HK-2 (cell line): ENCODE results near the gene ITPR1.
"Not testable (repeated sequence)": the region's sequence is repeated elsewhere in the genome, so short reads cannot be mapped to it uniquely, and the experiment has no call there.

Experiments used
- DNase-seq: peaks from one replicate; pipeline ENCODE4 v3.0.0-alpha.2; 2018; ENCODE audit not compliant: unreplicated experiment

ITPR1 gene

GRCh38 chr3:4758957-4759656 lies 266.0 kb downstream of the ITPR1 start:
- no peak for DNase-seq

DNA sequence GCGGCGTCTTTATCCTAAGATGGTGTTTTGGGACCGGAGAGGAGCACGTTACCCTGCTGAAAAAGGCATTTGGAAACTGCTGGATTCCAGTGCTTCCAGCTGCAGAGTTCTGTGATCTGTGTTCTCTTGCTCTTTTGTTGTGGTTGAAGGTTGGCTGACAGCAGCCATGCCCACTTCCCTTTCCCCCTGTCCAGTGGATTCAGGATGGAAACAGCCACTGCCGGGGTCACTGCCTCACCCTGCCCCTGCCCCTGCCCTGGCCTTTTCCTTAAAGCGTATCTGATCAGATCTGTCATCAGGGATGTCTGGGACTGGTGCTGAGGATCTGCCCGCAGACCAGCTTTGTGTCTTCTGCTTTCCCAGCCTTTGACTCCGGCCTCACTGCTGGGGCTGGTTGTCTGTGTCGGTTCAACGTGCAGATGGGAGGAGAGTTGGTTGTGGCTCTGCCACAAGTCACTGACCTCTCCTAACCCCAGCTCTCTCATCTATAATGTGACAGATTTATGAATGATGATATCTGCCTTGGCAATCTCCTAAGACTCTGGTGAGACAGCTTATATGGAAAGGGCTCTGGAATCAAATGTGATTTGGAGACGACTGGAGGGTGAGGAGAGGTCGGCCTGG lies 266.7 kb downstream of the ITPR1 start:
- DNase-seq = no peak

DNA sequence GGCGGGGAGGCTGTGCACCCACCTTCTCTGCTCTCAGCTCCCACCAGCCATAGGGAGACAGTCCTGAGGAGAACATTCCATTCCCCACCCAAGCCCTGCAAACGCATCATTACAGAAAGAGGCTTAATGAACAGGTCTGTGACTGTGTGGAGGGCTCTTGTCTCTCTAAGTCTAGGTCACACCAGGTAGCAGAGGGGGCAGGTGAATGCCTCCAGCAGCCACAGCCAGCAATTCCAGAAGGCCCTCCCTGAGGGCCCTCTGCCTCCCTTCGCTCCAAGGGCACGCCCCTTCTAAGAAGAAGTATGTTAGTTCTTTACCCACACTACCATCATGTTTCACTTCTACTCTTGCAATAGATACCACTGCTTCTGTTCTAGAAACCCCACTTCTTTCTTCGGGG lies 268.6 kb downstream of the ITPR1 start:
- DNase-seq = no peak

GRCh38 chr3:4762481-4763230 lies 269.5 kb downstream of the ITPR1 start:
- DNase-seq = not testable (repeated sequence)

- DNase-seq = no peak
Observed at GRCh38 chr3:4763604-4764247, 270.6 kb downstream of the ITPR1 start.

DNA sequence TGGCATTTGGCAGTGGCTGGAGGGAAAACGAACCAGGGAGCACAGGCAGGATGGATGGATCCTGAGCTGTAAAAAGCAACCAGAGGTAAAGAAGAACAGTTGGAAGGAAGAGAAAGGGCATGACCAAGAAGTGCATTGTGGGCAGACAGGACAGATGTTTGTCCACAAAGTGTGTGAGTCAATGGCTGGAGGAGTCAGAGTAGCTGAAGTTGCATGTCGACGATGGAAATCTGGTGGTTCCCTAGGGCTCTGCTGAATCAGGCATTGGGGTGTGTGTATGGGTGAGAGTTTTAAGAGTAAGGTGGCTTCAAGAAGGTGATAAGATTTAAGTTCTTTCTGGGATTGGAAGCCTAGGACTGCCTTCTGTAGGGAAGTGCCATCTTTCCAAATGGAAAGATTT lies 272.1 kb downstream of the ITPR1 start:
- no peak for DNase-seq

DNA sequence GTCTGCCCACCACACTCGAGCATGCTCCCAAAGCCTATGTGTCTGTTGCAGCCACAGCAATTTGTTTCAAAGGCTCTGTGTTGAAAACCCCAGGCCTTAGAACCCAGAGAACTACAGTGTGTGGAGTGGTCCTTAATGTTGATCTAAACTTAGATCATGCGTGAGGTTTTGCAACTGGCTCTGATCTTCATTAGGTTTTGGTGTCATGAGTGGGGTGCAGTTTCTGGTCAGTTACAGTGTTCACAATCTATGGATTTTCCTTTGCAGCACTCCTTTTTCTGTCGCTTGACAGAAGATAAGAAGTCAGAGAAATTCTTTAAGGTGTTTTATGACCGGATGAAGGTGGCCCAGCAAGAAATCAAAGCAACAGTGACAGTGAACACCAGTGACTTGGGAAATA lies 273.1 kb downstream of the ITPR1 start:
- no peak for DNase-seq

DNA sequence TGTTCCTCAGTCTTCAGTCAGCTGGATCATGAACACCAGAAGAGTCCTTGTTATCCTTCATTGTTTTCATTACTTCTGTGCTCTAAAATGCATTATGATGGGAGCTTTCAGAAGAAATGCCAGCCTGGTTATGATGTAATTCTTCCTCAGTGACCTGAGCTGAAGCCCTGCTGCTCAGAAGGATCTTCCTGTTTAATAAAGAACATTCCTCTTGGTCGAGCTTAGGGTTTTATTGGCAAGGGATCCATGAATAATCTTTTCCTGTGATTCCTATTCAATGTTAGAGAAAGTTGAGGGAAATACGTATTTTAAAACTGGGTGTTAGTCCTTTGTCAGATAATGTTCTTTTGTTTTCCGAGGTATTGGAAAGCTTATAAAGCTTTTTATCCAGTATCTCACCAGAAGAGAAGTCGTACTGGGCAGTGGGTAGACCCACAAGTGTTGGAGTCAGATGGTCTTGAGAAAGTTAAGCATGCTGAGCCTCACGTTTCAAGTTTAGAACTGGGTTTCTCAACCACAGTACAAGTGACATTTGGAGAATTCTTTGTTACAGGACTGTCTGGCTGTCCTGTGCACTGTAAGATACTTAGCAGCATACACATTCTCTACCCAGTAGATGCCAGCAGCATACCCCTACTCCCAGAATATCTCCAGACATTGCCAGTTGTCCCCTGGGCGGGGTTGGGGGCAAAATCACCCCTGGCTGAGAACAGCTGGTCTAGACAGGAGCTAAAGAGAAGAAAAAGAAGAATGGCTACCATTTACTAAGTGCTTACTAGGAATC lies 273.8 kb downstream of the ITPR1 start:
- DNase-seq = no peak

- DNase-seq = no peak
Observed at GRCh38 chr3:4768021-4768420, 274.9 kb downstream of the ITPR1 start.

DNA sequence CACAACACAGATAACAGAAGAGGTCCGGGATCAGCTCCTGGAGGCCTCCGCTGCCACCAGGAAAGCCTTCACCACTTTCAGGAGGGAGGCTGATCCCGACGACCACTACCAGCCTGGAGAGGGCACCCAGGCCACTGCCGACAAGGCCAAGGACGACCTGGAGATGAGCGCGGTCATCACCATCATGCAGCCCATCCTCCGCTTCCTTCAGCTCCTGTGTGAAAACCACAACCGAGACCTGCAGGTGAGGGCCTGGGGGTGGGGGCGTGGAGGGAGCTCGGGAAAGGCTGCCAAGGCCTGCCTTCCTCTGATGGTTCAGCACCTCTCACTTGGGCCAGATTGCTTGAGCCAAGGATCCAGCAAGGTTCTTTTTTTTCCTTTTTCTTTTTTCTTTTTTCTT lies 275.4 kb downstream of the ITPR1 start:
- DNase-seq = no peak

DNA sequence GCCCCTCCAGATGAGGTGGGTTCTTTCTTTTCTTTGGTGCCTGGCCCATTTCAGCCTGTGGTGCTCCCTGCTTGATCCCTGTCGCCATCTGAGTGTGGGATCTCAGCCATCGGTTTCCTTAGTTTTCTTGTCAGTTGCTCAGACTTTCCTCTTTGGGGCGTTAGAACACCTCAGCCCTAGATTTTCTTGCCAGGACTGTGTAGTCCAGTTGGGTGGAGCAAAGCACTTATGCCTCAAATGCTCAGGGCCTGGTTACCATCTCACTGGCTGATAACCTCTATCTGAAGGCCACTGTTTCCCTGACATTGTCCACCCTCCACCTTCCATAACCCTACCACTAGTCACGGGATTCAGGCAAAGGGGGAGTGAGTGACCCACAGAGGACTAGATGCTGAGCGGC lies 277.4 kb downstream of the ITPR1 start:
- DNase-seq = no peak

DNA sequence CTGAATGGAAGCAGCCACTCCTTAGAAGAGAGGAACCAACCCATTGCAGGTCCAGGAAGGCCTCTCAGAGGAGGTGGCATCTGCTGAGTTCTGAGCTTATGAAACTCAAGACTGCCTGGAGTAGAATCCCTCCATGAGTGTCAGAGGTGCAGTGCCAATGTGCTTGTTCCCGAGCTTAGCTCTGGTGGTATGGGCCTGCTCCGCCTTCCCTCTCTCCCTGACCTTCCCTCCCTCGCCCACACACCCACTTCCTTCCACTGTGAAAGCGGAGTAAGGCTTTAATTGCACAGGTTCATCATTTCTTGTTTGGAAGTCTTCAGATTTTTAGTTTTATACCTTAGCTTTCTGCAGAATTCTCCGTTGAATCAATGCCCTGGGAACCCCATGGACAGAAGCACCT lies 278.1 kb downstream of the ITPR1 start:
- DNase-seq = no peak

GRCh38 chr3:4772171-4772804 lies 279.1 kb downstream of the ITPR1 start:
- DNase-seq = no peak

DNA sequence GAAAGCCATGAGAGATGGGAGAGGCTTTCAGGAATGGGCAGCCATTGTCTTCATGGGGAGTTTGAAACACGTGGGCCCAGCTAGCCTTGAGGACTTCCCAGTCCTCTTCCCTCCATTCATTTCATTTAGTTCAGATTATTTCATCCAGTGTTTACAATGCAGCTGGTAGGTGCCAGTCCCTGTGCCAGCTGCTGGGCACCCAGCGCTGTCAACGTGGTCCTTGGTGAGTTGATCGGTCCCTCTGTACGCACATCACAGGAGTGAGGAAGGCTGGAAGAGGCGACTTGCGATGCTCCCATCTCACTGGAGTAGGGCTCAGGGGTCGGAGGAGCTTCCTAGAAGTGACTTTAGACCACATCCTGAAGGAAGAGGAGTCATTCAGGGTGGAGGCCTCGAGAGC lies 279.7 kb downstream of the ITPR1 start:
- no peak for DNase-seq

DNA sequence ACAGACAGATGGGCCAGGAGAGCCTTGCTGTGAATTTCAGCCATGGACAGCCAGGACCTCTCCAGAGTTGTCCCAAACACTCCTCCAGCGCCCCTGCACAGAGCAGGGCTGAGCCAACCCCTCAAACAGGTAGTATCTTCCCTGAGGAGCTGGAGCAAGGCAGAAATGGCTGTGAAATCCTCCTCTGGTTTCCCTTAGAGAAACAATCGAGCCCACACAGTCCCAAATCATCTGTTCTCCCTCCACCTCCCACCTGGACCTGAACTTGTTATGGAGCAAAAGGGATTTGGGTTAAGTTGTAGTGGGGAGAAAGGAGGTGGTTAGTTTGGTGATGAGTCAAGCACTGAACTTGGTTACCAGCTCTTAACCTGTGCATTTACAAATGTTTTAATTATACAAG lies 280.4 kb downstream of the ITPR1 start:
- DNase-seq = no peak

- no peak for DNase-seq
Observed at GRCh38 chr3:4774531-4774930, 281.4 kb downstream of the ITPR1 start.

GRCh38 chr3:4776399-4776979 lies 283.3 kb downstream of the ITPR1 start:
- DNase-seq = no peak

DNA sequence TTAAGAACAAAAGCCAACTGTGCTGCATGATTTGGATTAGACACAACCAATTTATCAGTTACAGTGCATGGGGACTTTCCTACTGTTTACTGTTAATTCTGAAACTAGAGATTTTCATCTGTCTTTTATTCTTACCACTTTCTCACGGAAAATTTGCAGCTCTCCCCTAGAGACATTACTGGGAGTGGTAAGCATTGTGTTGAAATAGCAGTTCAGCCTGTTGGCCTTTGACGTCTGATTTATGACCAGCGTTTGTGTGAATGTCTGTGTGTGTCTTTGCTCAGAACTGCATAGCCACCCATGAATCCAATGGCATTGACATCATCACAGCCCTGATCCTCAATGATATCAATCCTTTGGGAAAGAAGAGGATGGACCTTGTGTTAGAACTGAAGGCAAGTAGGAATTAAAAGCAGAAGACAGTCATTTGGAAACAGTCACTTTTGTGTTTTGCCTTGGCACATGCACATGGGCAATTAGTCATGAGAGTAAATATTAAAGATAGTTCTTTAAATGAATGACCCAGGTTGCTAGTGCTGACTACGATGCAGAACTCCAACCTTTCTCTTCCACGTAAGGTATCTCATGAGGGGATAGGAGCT lies 283.9 kb downstream of the ITPR1 start:
- no peak for DNase-seq

- no peak for DNase-seq
Observed at GRCh38 chr3:4778119-4778518, 285.0 kb downstream of the ITPR1 start.

DNA sequence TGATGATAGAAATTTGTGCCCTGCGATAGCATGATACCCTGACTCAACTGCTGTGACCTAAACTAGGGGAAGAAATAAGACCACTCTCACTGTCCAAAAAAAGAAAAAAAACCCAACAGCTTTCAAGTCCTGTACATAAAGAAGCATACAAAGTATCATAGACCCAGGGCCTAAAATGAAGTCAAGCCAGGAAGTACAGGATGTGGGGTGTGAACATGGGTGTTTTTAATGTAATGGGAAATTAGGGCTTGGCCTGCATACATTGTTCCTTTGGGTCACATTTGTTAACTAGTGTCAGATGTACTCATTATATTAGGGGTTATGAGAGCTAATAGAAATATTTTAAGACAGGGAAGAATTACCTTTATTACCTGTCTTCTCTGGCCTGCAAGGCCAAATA lies 285.6 kb downstream of the ITPR1 start:
- DNase-seq = no peak

- no peak for DNase-seq
Observed at GRCh38 chr3:4780545-4780957, 287.4 kb downstream of the ITPR1 start.
